ENCODE data around the gene EYS.

EYS gene

GRCh38 chr6:65299236-65299635, 407.8 kb downstream of the EYS start:
- Histone ChIP-seq H3K9ac (ENCODE audit: low read length) (no peak overlapping the region), H3K36me3 (ENCODE audit: control insufficient read depth, insufficient read depth, low read length, severe bottlenecking) (no peaks in the 10 kb centered on the region), H3K4me3 (ENCODE audit: low read length) (no peak overlapping the region), H3K9me3 (ENCODE audit: control insufficient read depth, low read length) (no peaks in the 10 kb centered on the region), H3K27me3 (replicated peaks; ENCODE audit: control insufficient read depth, insufficient read depth, low read length) (no peaks in the 10 kb centered on the region), H3K4me1 (ENCODE audit: control insufficient read depth, insufficient read depth, low read length) (no peaks in the 10 kb centered on the region)
- no peak for DNase-seq (ENCODE audit: low read depth)

- no peaks in the 10 kb centered on the region for H3K36me3 ChIP-seq (ENCODE audit: control insufficient read depth, insufficient read depth, low read length, severe bottlenecking)
- no peaks in the 10 kb centered on the region for H3K4me1 ChIP-seq (ENCODE audit: control insufficient read depth, insufficient read depth, low read length)
- H3K9ac ChIP-seq (ENCODE audit: low read length) = no peak overlapping the region
- no peak for DNase-seq (ENCODE audit: low read depth)
- no peak overlapping the region for H3K4me3 ChIP-seq (ENCODE audit: low read length)
- H3K27me3 ChIP-seq (replicated peaks; ENCODE audit: control insufficient read depth, insufficient read depth, low read length) = no peaks in the 10 kb centered on the region
- H3K9me3 ChIP-seq (ENCODE audit: control insufficient read depth, low read length) = no peaks in the 10 kb centered on the region
Measured at GRCh38 chr6:65295812-65296211, 411.2 kb downstream of the EYS start.

- H3K36me3 ChIP-seq (ENCODE audit: control insufficient read depth, insufficient read depth, low read length, severe bottlenecking) = no peaks in the 10 kb centered on the region
- H3K27me3 ChIP-seq (replicated peaks; ENCODE audit: control insufficient read depth, insufficient read depth, low read length) = no peaks in the 10 kb centered on the region
- peaks cover 3% of the 10 kb centered on the region for H3K4me1 ChIP-seq (ENCODE audit: control insufficient read depth, insufficient read depth, low read length)
- H3K9me3 ChIP-seq (ENCODE audit: control insufficient read depth, low read length) = no peaks in the 10 kb centered on the region
- no peak overlapping the region for H3K9ac ChIP-seq (ENCODE audit: low read length)
- no peak overlapping the region for H3K4me3 ChIP-seq (ENCODE audit: low read length)
- no peak for DNase-seq (ENCODE audit: low read depth)
Measured at GRCh38 chr6:65289491-65289890, 417.5 kb downstream of the EYS start.

- Histone ChIP-seq H3K4me1 (ENCODE audit: control insufficient read depth, insufficient read depth, low read length) (peaks cover 3% of the 10 kb centered on the region), H3K9ac (ENCODE audit: low read length) (no peak overlapping the region), H3K36me3 (ENCODE audit: control insufficient read depth, insufficient read depth, low read length, severe bottlenecking) (no peaks in the 10 kb centered on the region), H3K4me3 (ENCODE audit: low read length) (no peak overlapping the region), H3K9me3 (ENCODE audit: control insufficient read depth, low read length) (no peaks in the 10 kb centered on the region), H3K27me3 (replicated peaks; ENCODE audit: control insufficient read depth, insufficient read depth, low read length) (no peaks in the 10 kb centered on the region)
- DNase-seq (ENCODE audit: low read depth) = no peak
Measured at GRCh38 chr6:65285275-65285674, 421.8 kb downstream of the EYS start.

GRCh38 chr6:65280060-65280459, 427.0 kb downstream of the EYS start:
- no peaks in the 10 kb centered on the region for H3K27me3 ChIP-seq (replicated peaks; ENCODE audit: control insufficient read depth, insufficient read depth, low read length)
- H3K9me3 ChIP-seq (ENCODE audit: control insufficient read depth, low read length) = no peaks in the 10 kb centered on the region
- no peak for DNase-seq (ENCODE audit: low read depth)
- no peak overlapping the region for H3K9ac ChIP-seq (ENCODE audit: low read length)
- no peak overlapping the region for H3K4me3 ChIP-seq (ENCODE audit: low read length)
- no peaks in the 10 kb centered on the region for H3K4me1 ChIP-seq (ENCODE audit: control insufficient read depth, insufficient read depth, low read length)
- H3K36me3 ChIP-seq (ENCODE audit: control insufficient read depth, insufficient read depth, low read length, severe bottlenecking) = no peaks in the 10 kb centered on the region

- no peak overlapping the region for H3K9ac ChIP-seq (ENCODE audit: low read length)
- H3K36me3 ChIP-seq (ENCODE audit: control insufficient read depth, insufficient read depth, low read length, severe bottlenecking) = no peaks in the 10 kb centered on the region
- H3K4me1 ChIP-seq (ENCODE audit: control insufficient read depth, insufficient read depth, low read length) = no peaks in the 10 kb centered on the region
- H3K4me3 ChIP-seq (ENCODE audit: low read length) = no peak overlapping the region
- DNase-seq (ENCODE audit: low read depth) = no peak
- peaks cover 3% of the 10 kb centered on the region for H3K9me3 ChIP-seq (ENCODE audit: control insufficient read depth, low read length)
- H3K27me3 ChIP-seq (replicated peaks; ENCODE audit: control insufficient read depth, insufficient read depth, low read length) = no peaks in the 10 kb centered on the region
Measured at GRCh38 chr6:65262241-65262640, 444.8 kb downstream of the EYS start.

GRCh38 chr6:65259982-65260381, 447.0 kb downstream of the EYS start:
- no peak for DNase-seq (ENCODE audit: low read depth)
- no peaks in the 10 kb centered on the region for H3K4me1 ChIP-seq (ENCODE audit: control insufficient read depth, insufficient read depth, low read length)
- H3K9ac ChIP-seq (ENCODE audit: low read length) = no peak overlapping the region
- H3K4me3 ChIP-seq (ENCODE audit: low read length) = no peak overlapping the region
- H3K27me3 ChIP-seq (replicated peaks; ENCODE audit: control insufficient read depth, insufficient read depth, low read length) = no peaks in the 10 kb centered on the region
- no peaks in the 10 kb centered on the region for H3K36me3 ChIP-seq (ENCODE audit: control insufficient read depth, insufficient read depth, low read length, severe bottlenecking)
- peaks cover 3% of the 10 kb centered on the region for H3K9me3 ChIP-seq (ENCODE audit: control insufficient read depth, low read length)

GRCh38 chr6:65259059-65259458, 448.0 kb downstream of the EYS start:
- DNase-seq (ENCODE audit: low read depth) = peak; percentile 0
- Histone ChIP-seq H3K4me1 (ENCODE audit: control insufficient read depth, insufficient read depth, low read length) (no peaks in the 10 kb centered on the region), H3K9ac (ENCODE audit: low read length) (no peak overlapping the region)

GRCh38 chr6:65253041-65253440, 454.0 kb downstream of the EYS start:
- DNase-seq (ENCODE audit: low read depth) = no peak
- H3K27me3 ChIP-seq (replicated peaks; ENCODE audit: control insufficient read depth, insufficient read depth, low read length) = no peaks in the 10 kb centered on the region
- peaks cover 3% of the 10 kb centered on the region for H3K9me3 ChIP-seq (ENCODE audit: control insufficient read depth, low read length)
- no peaks in the 10 kb centered on the region for H3K4me1 ChIP-seq (ENCODE audit: control insufficient read depth, insufficient read depth, low read length)
- no peak overlapping the region for H3K9ac ChIP-seq (ENCODE audit: low read length)
- no peak overlapping the region for H3K4me3 ChIP-seq (ENCODE audit: low read length)
- no peaks in the 10 kb centered on the region for H3K36me3 ChIP-seq (ENCODE audit: control insufficient read depth, insufficient read depth, low read length, severe bottlenecking)

More at GRCh38 chr6:65259059-65259458, 448.0 kb downstream of the EYS start:
- Histone ChIP-seq H3K36me3 (ENCODE audit: control insufficient read depth, insufficient read depth, low read length, severe bottlenecking) (no peaks in the 10 kb centered on the region), H3K27me3 (replicated peaks; ENCODE audit: control insufficient read depth, insufficient read depth, low read length) (no peaks in the 10 kb centered on the region), H3K4me3 (ENCODE audit: low read length) (no peak overlapping the region), H3K9me3 (ENCODE audit: control insufficient read depth, low read length) (peaks cover 3% of the 10 kb centered on the region)

GRCh38 chr6:65248101-65248610, 458.9 kb downstream of the EYS start:
- Histone ChIP-seq H3K9me3 (ENCODE audit: control insufficient read depth, low read length) (no peaks in the 10 kb centered on the region), H3K9ac (ENCODE audit: low read length) (no peak overlapping the region), H3K4me3 (ENCODE audit: low read length) (no peak overlapping the region), H3K36me3 (ENCODE audit: control insufficient read depth, insufficient read depth, low read length, severe bottlenecking) (no peaks in the 10 kb centered on the region), H3K4me1 (ENCODE audit: control insufficient read depth, insufficient read depth, low read length) (no peaks in the 10 kb centered on the region), H3K27me3 (replicated peaks; ENCODE audit: control insufficient read depth, insufficient read depth, low read length) (no peaks in the 10 kb centered on the region)
- no peak for DNase-seq (ENCODE audit: low read depth)

- Histone ChIP-seq H3K9ac (ENCODE audit: low read length) (no peak overlapping the region), H3K4me3 (ENCODE audit: low read length) (no peak overlapping the region), H3K27me3 (replicated peaks; ENCODE audit: control insufficient read depth, insufficient read depth, low read length) (no peaks in the 10 kb centered on the region), H3K9me3 (ENCODE audit: control insufficient read depth, low read length) (no peaks in the 10 kb centered on the region), H3K4me1 (ENCODE audit: control insufficient read depth, insufficient read depth, low read length) (peaks cover 13% of the 10 kb centered on the region), H3K36me3 (ENCODE audit: control insufficient read depth, insufficient read depth, low read length, severe bottlenecking) (no peaks in the 10 kb centered on the region)
- DNase-seq (ENCODE audit: low read depth) = no peak
Measured at GRCh38 chr6:65231616-65232015, 475.4 kb downstream of the EYS start.

- H3K36me3 ChIP-seq (ENCODE audit: control insufficient read depth, insufficient read depth, low read length, severe bottlenecking) = no peaks in the 10 kb centered on the region
- peak overlapping the region; percentile 35 for H3K4me3 ChIP-seq (ENCODE audit: low read length)
- no peak for DNase-seq (ENCODE audit: low read depth)
- peaks cover 13% of the 10 kb centered on the region for H3K4me1 ChIP-seq (ENCODE audit: control insufficient read depth, insufficient read depth, low read length)
- no peaks in the 10 kb centered on the region for H3K9me3 ChIP-seq (ENCODE audit: control insufficient read depth, low read length)
- no peaks in the 10 kb centered on the region for H3K27me3 ChIP-seq (replicated peaks; ENCODE audit: control insufficient read depth, insufficient read depth, low read length)
- no peak overlapping the region for H3K9ac ChIP-seq (ENCODE audit: low read length)
Measured at GRCh38 chr6:65229825-65230224, 477.2 kb downstream of the EYS start.
